Rectal smooth muscle tissue (tissue), 1 donor: Measurements from ENCODE around the gene FBXO11.

Source experiments
- H3K27ac ChIP-seq: one replicate; pipeline ENCODE4 v1.7.0; 2013; ENCODE audit warnings: low read depth, low read length, inconsistent platforms
- H3K27me3 ChIP-seq: one replicate; pipeline ENCODE4 v1.7.0; 2013; ENCODE audit warnings: low read length; ENCODE audit not compliant: control insufficient read depth, insufficient read depth
- H3K36me3 ChIP-seq: one replicate; pipeline ENCODE4 v1.7.0; 2013; ENCODE audit warnings: low read length; ENCODE audit not compliant: control insufficient read depth, insufficient read depth
- H3K4me1 ChIP-seq: one replicate; pipeline ENCODE4 v1.7.0; 2013; ENCODE audit warnings: low read length; ENCODE audit not compliant: control insufficient read depth, insufficient read depth
- H3K4me3 ChIP-seq: one replicate; pipeline ENCODE4 v1.7.0; 2013; ENCODE audit warnings: low read length
- H3K9ac ChIP-seq: one replicate; pipeline ENCODE4 v1.7.0; 2013; ENCODE audit warnings: low read length

FBXO11 gene

DNA sequence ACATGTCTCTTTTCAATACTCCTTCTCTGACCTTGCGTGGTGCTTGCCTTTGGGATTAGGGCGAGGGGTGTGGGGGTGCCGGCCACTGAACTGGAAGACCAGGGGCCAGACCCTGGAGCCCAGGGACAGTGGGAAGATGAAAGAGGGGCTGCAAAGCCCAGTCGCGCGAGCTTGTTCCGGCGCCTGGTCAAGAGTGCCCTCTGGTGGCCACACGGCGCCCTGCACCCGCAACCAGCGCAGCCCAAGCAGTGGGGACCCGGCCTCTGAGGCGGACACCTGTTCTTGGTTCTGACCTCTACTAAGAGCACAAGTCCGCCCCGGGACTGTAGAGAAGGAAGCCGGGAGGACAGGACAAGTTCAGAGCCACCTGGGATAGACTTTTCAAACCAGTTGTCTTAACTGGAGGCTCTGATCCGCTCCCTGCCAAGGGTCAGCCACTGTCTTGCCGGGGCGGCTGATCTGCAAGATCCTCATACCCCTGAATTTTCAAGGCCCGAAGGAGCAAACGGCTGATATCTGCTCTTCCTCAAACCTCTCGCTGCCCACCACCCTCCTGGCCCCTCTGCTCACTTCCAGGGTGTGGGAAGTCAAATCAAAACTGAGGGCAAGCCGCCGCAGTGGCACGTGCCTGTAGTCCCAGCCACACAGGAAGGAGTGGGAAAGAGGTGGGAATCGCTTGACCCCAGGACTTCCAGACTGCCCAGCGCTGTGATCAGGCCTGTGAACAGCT is 138.3 kb downstream of the FBXO11 start:
- Histone ChIP-seq H3K27me3 (no peaks in the 10 kb centered on the region), H3K4me3 (peak overlapping the region; percentile 29), H3K9ac (no peak overlapping the region), H3K36me3 (no peaks in the 10 kb centered on the region), H3K4me1 (no peaks in the 10 kb centered on the region), H3K27ac (no peak overlapping the region)

DNA sequence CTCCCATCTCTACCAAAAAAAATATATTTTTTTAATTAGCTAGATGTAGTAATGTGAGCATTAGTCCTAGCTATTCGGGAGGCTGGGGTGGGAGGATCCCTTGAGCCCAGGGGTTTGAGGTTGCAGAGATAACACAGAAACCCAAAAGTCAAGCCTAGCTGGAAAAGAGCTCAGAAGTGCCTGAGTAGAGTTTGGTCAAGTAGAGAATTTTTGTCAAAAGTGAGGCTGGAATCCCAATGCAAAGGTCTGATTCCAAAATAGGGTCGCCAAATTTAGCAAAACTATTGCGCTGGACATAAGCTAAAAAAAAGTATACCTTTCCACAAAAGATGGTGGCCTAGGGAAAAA is 138.8 kb downstream of the FBXO11 start:
- H3K4me3 ChIP-seq, result peak overlapping the region; percentile 29
- H3K9ac ChIP-seq, result no peak overlapping the region
- no peaks in the 10 kb centered on the region for H3K27me3 ChIP-seq
- H3K27ac ChIP-seq, result no peak overlapping the region
- H3K36me3 ChIP-seq, result no peaks in the 10 kb centered on the region
- no peaks in the 10 kb centered on the region for H3K4me1 ChIP-seq

DNA sequence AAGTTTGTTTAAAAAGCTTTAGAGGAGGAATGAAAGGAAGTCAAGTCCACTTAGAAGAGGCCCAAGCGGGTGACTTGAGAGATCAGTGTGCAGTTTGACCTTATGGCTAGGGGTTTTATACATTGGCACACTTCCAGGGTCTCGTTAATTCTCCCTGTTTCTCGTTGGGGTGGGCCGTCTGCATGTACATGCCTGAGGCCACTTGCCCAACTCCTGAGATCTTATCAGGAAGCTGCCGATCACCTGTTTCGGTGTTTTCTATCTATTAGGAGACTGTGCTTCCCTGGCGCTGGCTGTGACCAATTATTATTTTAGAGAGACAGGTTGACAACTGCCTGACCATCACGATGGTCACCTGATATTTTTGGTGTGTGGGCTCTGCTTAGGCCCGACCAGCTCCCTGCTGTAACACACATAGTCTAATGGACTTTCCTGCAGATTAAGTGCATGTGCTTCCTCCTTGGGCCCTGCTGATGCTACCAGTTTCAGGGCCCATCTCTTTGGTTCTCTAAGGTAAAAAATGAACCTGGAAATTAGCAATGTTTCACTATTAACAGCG is 154.4 kb downstream of the FBXO11 start:
- no peaks in the 10 kb centered on the region for H3K36me3 ChIP-seq
- H3K27ac ChIP-seq, result no peak overlapping the region
- H3K9ac ChIP-seq, result no peak overlapping the region
- H3K4me3 ChIP-seq, result no peak overlapping the region
- H3K27me3 ChIP-seq, result no peaks in the 10 kb centered on the region
- H3K4me1 ChIP-seq, result no peaks in the 10 kb centered on the region

DNA sequence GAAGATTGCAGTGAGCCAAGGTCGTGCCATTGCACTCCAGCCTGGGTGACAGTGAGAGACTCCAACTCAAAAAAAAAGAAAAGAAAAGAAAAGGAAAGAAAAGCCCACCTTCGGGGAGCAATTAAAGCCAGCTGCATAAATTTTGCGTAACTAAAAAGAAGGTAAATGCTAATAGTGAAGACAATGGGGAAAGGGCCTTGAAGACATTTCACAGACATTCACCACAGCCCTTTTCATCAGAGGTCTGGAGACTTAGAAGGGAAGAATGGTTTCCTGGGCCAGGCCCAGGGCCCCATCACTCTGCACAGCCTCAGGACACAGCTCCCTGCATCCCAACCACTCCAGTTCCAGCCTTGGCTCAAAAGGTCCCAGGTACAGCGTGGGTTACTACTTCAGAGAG is 158.4 kb downstream of the FBXO11 start:
- Histone ChIP-seq H3K4me3 (no peak overlapping the region), H3K36me3 (no peaks in the 10 kb centered on the region), H3K27me3 (no peaks in the 10 kb centered on the region)

DNA sequence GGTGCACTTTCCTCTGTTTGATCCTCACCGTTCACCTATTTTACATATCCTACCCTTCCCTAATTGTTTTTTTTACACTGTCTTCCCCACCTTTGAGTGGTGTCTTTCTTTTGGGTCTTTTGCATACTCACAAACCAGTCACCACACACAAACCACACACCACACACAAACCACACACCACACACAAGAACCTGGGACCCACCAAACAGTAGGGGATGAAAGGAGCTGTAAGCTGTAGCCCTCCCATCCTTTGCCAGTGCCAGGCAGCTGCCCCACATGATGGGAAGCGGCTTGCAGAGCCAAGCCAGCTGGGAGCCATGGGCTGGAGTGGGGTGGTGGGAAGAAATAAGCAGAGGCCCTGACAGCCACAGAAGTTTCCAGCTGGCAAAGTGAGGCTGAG is 162.2 kb downstream of the FBXO11 start:
- no peaks in the 10 kb centered on the region for H3K27me3 ChIP-seq
- H3K4me3 ChIP-seq, result no peak overlapping the region
- H3K27ac ChIP-seq, result no peak overlapping the region
- H3K36me3 ChIP-seq, result no peaks in the 10 kb centered on the region
- no peaks in the 10 kb centered on the region for H3K4me1 ChIP-seq
- no peak overlapping the region for H3K9ac ChIP-seq

More for the DNA sequence above, 158.4 kb downstream of the FBXO11 start:
- Histone ChIP-seq H3K9ac (no peak overlapping the region), H3K27ac (no peak overlapping the region), H3K4me1 (no peaks in the 10 kb centered on the region)

DNA sequence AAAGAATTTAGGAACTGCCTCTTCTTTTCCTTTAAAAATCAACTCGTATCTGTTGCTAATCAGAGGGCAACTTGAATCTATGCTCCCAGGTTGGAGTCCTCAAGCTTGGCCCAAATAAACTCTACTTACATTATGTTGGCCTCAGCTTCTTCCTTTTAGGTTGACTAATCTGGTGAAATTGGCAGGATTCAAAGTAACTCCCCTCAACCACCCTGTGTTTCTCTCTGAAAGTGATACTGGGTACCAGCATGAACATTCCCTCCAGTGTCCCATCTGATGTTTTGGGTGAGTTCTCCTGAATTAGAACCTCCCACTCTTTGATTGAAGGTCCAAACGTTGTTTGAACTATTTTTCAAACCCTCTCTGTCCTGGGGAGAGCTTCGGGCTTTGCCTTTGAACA is 164.7 kb downstream of the FBXO11 start:
- no peaks in the 10 kb centered on the region for H3K27me3 ChIP-seq
- no peaks in the 10 kb centered on the region for H3K4me1 ChIP-seq
- no peak overlapping the region for H3K9ac ChIP-seq
- H3K27ac ChIP-seq, result no peak overlapping the region
- no peak overlapping the region for H3K4me3 ChIP-seq
- no peaks in the 10 kb centered on the region for H3K36me3 ChIP-seq

DNA sequence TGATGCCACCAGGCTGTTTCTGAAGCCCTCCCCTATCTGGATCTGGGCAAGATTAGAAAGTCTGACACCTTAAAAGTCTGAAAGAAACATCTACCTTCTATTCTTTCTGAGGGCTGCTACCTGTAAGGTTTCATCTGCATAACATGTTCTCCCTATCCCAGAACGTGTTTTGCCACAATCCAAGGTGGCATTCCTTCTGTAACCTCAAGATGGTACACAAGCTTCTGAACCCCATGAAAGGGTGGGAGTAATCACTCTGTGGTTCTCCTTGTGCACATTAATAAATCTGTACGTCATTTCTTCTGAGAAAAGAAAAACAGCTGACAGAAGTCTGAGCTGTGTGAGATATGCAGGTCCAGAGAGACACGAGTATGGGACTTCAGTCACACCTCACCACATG is 165.2 kb downstream of the FBXO11 start:
- no peaks in the 10 kb centered on the region for H3K36me3 ChIP-seq
- no peak overlapping the region for H3K9ac ChIP-seq

More for the DNA sequence above, 165.2 kb downstream of the FBXO11 start:
- Histone ChIP-seq H3K4me3 (no peak overlapping the region), H3K27me3 (no peaks in the 10 kb centered on the region), H3K27ac (no peak overlapping the region), H3K4me1 (no peaks in the 10 kb centered on the region)
